H1 (cell line): ENCODE measurements around the gene BUD13. TPM values are rescaled to one million over a fixed set of nuclear protein-coding genes. Genes with fewer than 3 reads are reported as not detected.

ENCODE experiments used
- CTCF ChIA-PET: fragments of 300-600 bp; sonication (Branson Sonifier 250); formaldehyde crosslinking; loops from one replicate; lab custom pipeline; 2021; ENCODE audit not compliant: partially characterized antibody; lab: Charles Lee
- POLR2A ChIA-PET: fragments of 300-600 bp; sonication (Branson Sonifier 250); formaldehyde crosslinking; loops from one replicate; lab custom pipeline; 2021; ENCODE audit warnings: inconsistent platforms; ENCODE audit not compliant: partially characterized antibody; lab: Charles Lee
- DNase-seq, 2 experiments: peaks; one replicate each; pipeline versions ENCODE4 v3.0.0 to v3.0.0-alpha.2; 2010 to 2022; ENCODE audit warnings: low spot score in 2 of 2, low read depth in 1 of 2, mixed read lengths in 1 of 2
- FAIRE-seq: peaks from 2 replicates; lab custom pipeline; 2011; peaks lifted over from hg19 to GRCh38; lab: Jason Lieb, UNC
- H2AFZ ChIP-seq: 2 replicates; pipeline ENCODE4 v1.8.1; 2012; ENCODE audit warnings: low read length, inconsistent platforms
- H2AK5ac ChIP-seq: 2 replicates; pipeline ENCODE4 v1.6.1; 2013; ENCODE audit warnings: low read depth, low read length
- H2BK120ac ChIP-seq: replicated peaks from 2 replicates; pipeline ENCODE3; 2013; ENCODE audit warnings: low read depth, low read length, inconsistent platforms
- H2BK12ac ChIP-seq: 2 replicates; pipeline ENCODE4 v1.6.1; 2013; ENCODE audit warnings: low read depth, low read length
- H2BK15ac ChIP-seq: 2 replicates; pipeline ENCODE4 v1.6.1; 2013; ENCODE audit warnings: low read length
- H2BK20ac ChIP-seq: 2 replicates; pipeline ENCODE4 v1.6.1; 2013; ENCODE audit warnings: low read length
- H2BK5ac ChIP-seq: 2 replicates; pipeline ENCODE4 v1.6.1; 2013; ENCODE audit warnings: low read depth, low read length
- H3K14ac ChIP-seq: 2 replicates; pipeline ENCODE4 v1.6.1; 2013; ENCODE audit warnings: inconsistent platforms; ENCODE audit not compliant: insufficient read length
- H3K18ac ChIP-seq: 2 replicates; pipeline ENCODE4 v1.6.1; 2013; ENCODE audit warnings: low read length; ENCODE audit errors: extremely low read depth
- H3K23ac ChIP-seq: 2 replicates; pipeline ENCODE4 v1.6.1; 2013; ENCODE audit warnings: inconsistent platforms; ENCODE audit not compliant: insufficient read length
- H3K23me2 ChIP-seq: 2 replicates; pipeline ENCODE4 v1.6.1; 2013; ENCODE audit warnings: low read depth, low read length
- H3K27ac ChIP-seq: 2 replicates; pipeline ENCODE4 v1.6.1; 2011; ENCODE audit warnings: low read depth, low read length, inconsistent platforms
- H3K27me3 ChIP-seq, 4 experiments: replicated peaks in 1 of 4; 1 replicate in 1 of 4; 2 replicates in 3 of 4; pipeline versions ENCODE4 v1.6.1 to v1.8.1; 2011 to 2013; ENCODE audit warnings: low read length in 3 of 4, mild to moderate bottlenecking in 3 of 4, inconsistent platforms in 2 of 4, mixed read lengths in 2 of 4, moderate library complexity in 1 of 4; ENCODE audit not compliant: control insufficient read depth in 3 of 4, insufficient read depth in 3 of 4; ENCODE audit errors: extremely low read depth in 1 of 4
- H3K36me3 ChIP-seq, 4 experiments: 2 replicates each; pipeline versions ENCODE4 v1.6.1 to v1.8.1; 2011 to 2013; ENCODE audit warnings: mild to moderate bottlenecking in 4 of 4, low read length in 3 of 4, moderate library complexity in 2 of 4, control low read depth in 1 of 4, inconsistent platforms in 1 of 4; ENCODE audit not compliant: insufficient read depth in 4 of 4, control insufficient read depth in 2 of 4
- H3K4ac ChIP-seq: replicated peaks from 2 replicates; pipeline ENCODE3; 2013; ENCODE audit warnings: low read length, low read depth, mixed read lengths, inconsistent platforms; ENCODE audit not compliant: insufficient read length
- H3K4me1 ChIP-seq, 4 experiments: replicated peaks in 1 of 4; 1 replicate in 1 of 4; 2 replicates in 3 of 4; pipeline versions ENCODE4 v1.6.1 to v1.8.1; 2011 to 2013; ENCODE audit warnings: low read length in 3 of 4, inconsistent platforms in 2 of 4, mixed read lengths in 1 of 4; ENCODE audit not compliant: insufficient read depth in 4 of 4, control insufficient read depth in 3 of 4
- H3K4me2 ChIP-seq, 2 experiments: 2 replicates each; pipeline versions ENCODE4 v1.6.1 to v1.8.1; 2011 to 2013; ENCODE audit warnings: low read depth in 2 of 2, low read length in 2 of 2, control low read depth in 1 of 2, inconsistent platforms in 1 of 2, mild to moderate bottlenecking in 1 of 2; ENCODE audit not compliant: insufficient read depth in 1 of 2
- H3K4me3 ChIP-seq, 4 experiments: fragments of 200-600, 300-600 bp in 1 of 4; sonication (generic), shearing (Covaris generic), sonication (Bioruptor Twin) in 1 of 4; 2 replicates each; pipeline versions ENCODE4 v1.5.1 to v1.8.1; 2011 to 2016; ENCODE audit warnings: low read length in 4 of 4, low read depth in 3 of 4, control low read depth in 2 of 4, inconsistent platforms in 2 of 4, mild to moderate bottlenecking in 2 of 4, mixed read lengths in 1 of 4, moderate library complexity in 1 of 4; ENCODE audit not compliant: insufficient read depth in 2 of 4; ENCODE audit errors: extremely low read depth in 1 of 4
- H3K56ac ChIP-seq: replicated peaks from 2 replicates; pipeline ENCODE3; 2013; ENCODE audit warnings: low read depth, mild to moderate bottlenecking, mixed read lengths, low read length, inconsistent platforms; ENCODE audit not compliant: insufficient read length
- H3K79me1 ChIP-seq: 2 replicates; pipeline ENCODE4 v1.6.1; 2013; ENCODE audit warnings: low read depth, low read length, control low read depth
- H3K79me2 ChIP-seq, 2 experiments: 2 replicates each; pipeline versions ENCODE4 v1.6.1 to v1.8.1; 2012 to 2013; ENCODE audit warnings: low read length in 2 of 2, mild to moderate bottlenecking in 2 of 2, inconsistent platforms in 1 of 2; ENCODE audit not compliant: insufficient read depth in 2 of 2, control insufficient read depth in 1 of 2
- H3K9ac ChIP-seq, 4 experiments: replicated peaks in 1 of 4; 1 replicate in 1 of 4; 2 replicates in 3 of 4; pipeline versions ENCODE4 v1.6.1 to v1.8.1; 2011 to 2013; ENCODE audit warnings: low read depth in 3 of 4, low read length in 3 of 4, control low read depth in 2 of 4, mild to moderate bottlenecking in 2 of 4, moderate library complexity in 2 of 4, inconsistent platforms in 1 of 4; ENCODE audit errors: extremely low read depth in 1 of 4
- H3K9me3 ChIP-seq, 2 experiments: 2 replicates each; pipeline versions ENCODE4 v1.6.1 to v1.8.1; 2012 to 2013; ENCODE audit warnings: mild to moderate bottlenecking in 2 of 2, moderate library complexity in 2 of 2, control low read depth in 1 of 2, inconsistent platforms in 1 of 2, low read depth in 1 of 2, low read length in 1 of 2, mixed read lengths in 1 of 2; ENCODE audit not compliant: insufficient read depth in 2 of 2
- H4K20me1 ChIP-seq, 2 experiments: replicated peaks in 1 of 2; 2 replicates each; pipeline versions ENCODE3 to v1.8.1; 2011 to 2013; ENCODE audit warnings: inconsistent platforms in 2 of 2, low read length in 2 of 2, mild to moderate bottlenecking in 1 of 2; ENCODE audit not compliant: insufficient read depth in 2 of 2, control insufficient read depth in 1 of 2
- H4K5ac ChIP-seq: 2 replicates; pipeline ENCODE4 v1.6.1; 2013; ENCODE audit warnings: low read length, low read depth, mixed read lengths, inconsistent platforms; ENCODE audit not compliant: insufficient read length
- H4K8ac ChIP-seq: 2 replicates; pipeline ENCODE4 v1.8.0; 2013; ENCODE audit warnings: mild to moderate bottlenecking, moderate library complexity, low read length, inconsistent platforms; ENCODE audit not compliant: insufficient read depth; ENCODE audit errors: extremely low read depth
- H4K91ac ChIP-seq: replicated peaks from 2 replicates; pipeline ENCODE3; 2013; ENCODE audit warnings: low read length, mixed read lengths, inconsistent platforms; ENCODE audit not compliant: insufficient read length
- CHD1 ChIP-seq: IDR thresholded peaks from 2 replicates; pipeline ENCODE4 v1.6.1; 2012; ENCODE audit warnings: low read depth, low read length, improper control_type of control experiment
- GTF2F1 ChIP-seq: IDR thresholded peaks from 2 replicates; pipeline ENCODE4 v1.6.1; 2012; ENCODE audit warnings: low read depth, low read length, improper control_type of control experiment, borderline replicate concordance
- RFX5 ChIP-seq: IDR thresholded peaks from 2 replicates; pipeline ENCODE4 v1.6.1; 2011; ENCODE audit warnings: low read depth, low read length, improper control_type of control experiment, borderline replicate concordance
- SIN3A ChIP-seq, 2 experiments: IDR thresholded peaks in 1 of 2; conservative IDR thresholded peaks in 1 of 2; 2 replicates each; pipeline ENCODE4 v1.6.1; 2011 to 2012; ENCODE audit warnings: low read length in 2 of 2, improper control_type of control experiment in 1 of 2, low read depth in 1 of 2, mild to moderate bottlenecking in 1 of 2
- TCF12 ChIP-seq: IDR thresholded peaks from 2 replicates; pipeline ENCODE4 v1.6.1; 2011; ENCODE audit warnings: low read depth, mild to moderate bottlenecking, low read length
- WGBS, 2 experiments: shearing (Covaris generic) in 1 of 2; methylation state at CpG; one replicate each; pipeline versions ENCODE4 v1.1.6 to v1.1.7; 2013 to 2015; ENCODE audit warnings: low lambda C conversion rate in 2 of 2, mixed read lengths in 2 of 2, inconsistent platforms in 1 of 2, low coverage in 1 of 2, missing lambda C conversion rate in 1 of 2; ENCODE audit not compliant: insufficient replicate concordance in 2 of 2, insufficient coverage in 1 of 2, insufficient read length in 1 of 2; ENCODE audit errors: extremely low coverage in 1 of 2, missing lambda C conversion rate in 1 of 2; 5-methylcytosine and 5-hydroxymethylcytosine counted together
- polyA plus RNA-seq, 7 experiments: library from polyadenylated mRNA; depleted of rRNA in 3 of 7; stranded (reverse) in 5 of 7; unstranded in 2 of 7; fragments of >200 nt in 5 of 7; fragments of 200-250 nt in 2 of 7; gene quantifications; 1 replicate in 5 of 7; 2 replicates in 1 of 7; 4 replicates in 1 of 7; pipeline versions ENCODE4 v1.2.1 to v1.2.3, GENCODE V29; 2011 to 2013; ENCODE audit warnings: missing spikeins in 2 of 7, mixed read lengths in 2 of 7
- total RNA-seq: library from RNA; stranded (reverse); fragmentation: NEBNext Ultra II Directional; extraction: Animal tissue kit (Norgen Biotek cat#: 25700); gene quantifications from 2 replicates; pipeline ENCODE4 v1.2.1, GENCODE V29; 2021
- TF ChIP-seq, protein P1 (sequence below), 3 experiments: IDR thresholded peaks; 1 replicate in 2 of 3; 2 replicates in 1 of 3; pipeline versions ENCODE4 v1.5.1 to v1.6.1; 2011; ENCODE audit warnings: low read length in 3 of 3, mild to moderate bottlenecking in 3 of 3, inconsistent platforms in 2 of 3, low read depth in 1 of 3, moderate library complexity in 1 of 3; ENCODE audit not compliant: insufficient read depth in 1 of 3; ENCODE audit errors: control extremely low read depth in 1 of 3

Gene BUD13
- total and polyA plus RNA-seq, 2 of the 8 experiments (the other 6 are each of a cell fraction or from before 2014, with no cell fraction given) = 24.8 to 27.2 TPM

DNA sequence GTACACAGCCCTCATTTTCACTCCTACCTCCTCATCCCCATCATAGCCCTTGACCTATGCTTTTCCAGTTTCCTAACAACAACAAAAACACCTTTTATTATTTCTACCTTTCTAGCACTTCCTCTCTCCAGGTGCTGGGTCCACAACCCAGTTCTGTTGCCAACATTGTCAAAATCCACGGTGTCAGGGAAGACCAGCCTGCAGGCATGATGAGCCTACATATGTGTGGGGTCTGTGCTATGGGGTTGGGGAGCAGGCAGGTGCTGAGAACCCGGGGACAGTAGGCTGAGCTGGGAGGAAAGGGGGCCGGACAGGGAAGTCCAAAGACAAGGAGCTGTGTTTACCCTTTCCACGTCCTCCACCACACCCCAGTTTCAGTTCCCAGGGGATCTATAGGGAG is 15.7 kb upstream of the BUD13 start:
- 77% methylated on average over 4 of the region's 4 CpGs; no CpG with 5 or more reads in 1 of the 2 experiments for WGBS, 2 experiments
- Histone ChIP-seq H2BK120ac (no peak overlapping the region), H4K8ac (peak overlapping the region; percentile 39; the same call in 1 of the 2 replicates), H3K9ac (peak overlapping the region in 3 of 4 experiments; percentile 25 to 66 (median 65); a peak in 4 of 7 replicates), H3K9me3 (no peaks in the 10 kb centered on the region), H3K79me2 (peaks cover 0 to 15% of the 10 kb centered on the region in 2 experiments; a peak in 2 of 4 replicates), H3K14ac (no peak overlapping the region), H3K56ac (no peak overlapping the region), H2BK5ac (no peak overlapping the region), H3K23ac (no peak overlapping the region), H3K4me1 (peaks cover 4 to 13% (median 7%) of the 10 kb centered on the region in 4 experiments), H3K79me1 (peaks cover 5% of the 10 kb centered on the region; the same call in 1 of the 2 replicates), H3K27ac (no peak overlapping the region), H3K4ac (peak overlapping the region; percentile 29), H2BK12ac (no peak overlapping the region), H4K91ac (no peak overlapping the region), H2BK20ac (no peak overlapping the region), H2BK15ac (no peak overlapping the region), H3K27me3 (peaks cover 0 to 11% (median 3%) of the 10 kb centered on the region in 4 experiments; a peak in 4 of 7 replicates), H2AFZ (no peak overlapping the region), H3K18ac (peak overlapping the region; percentile 66), H4K5ac (no peak overlapping the region), H4K20me1 (no peaks in the 10 kb centered on the region), H3K36me3 (peaks cover 20 to 30% (median 24%) of the 10 kb centered on the region in 4 experiments), H3K4me3 (peak overlapping the region; percentile 79 to 93 (median 85)), H2AK5ac (no peak overlapping the region), H3K23me2 (peaks cover 11% of the 10 kb centered on the region), H3K4me2 (peak overlapping the region; percentile 66 to 94)
- DNase-seq (no peak), FAIRE-seq (no peak)
- POLR2A ChIA-PET = interaction anchor here (1.9 to 6.0 kb wide), 3 partner anchors 14 to 48 kb away, joined by 6 to 29 read pairs (median 14); partner anchors contain the start of genes APOA1 and BUD13
- CTCF ChIA-PET = interaction anchor here (1.2 to 12.1 kb wide), 8 partner anchors 12 to 438 kb away, joined by 3 to 237 read pairs (median 10); partner anchors contain the start of genes APOA1, APOA4 and APOC3
- TF ChIP-seq, protein P1, sequence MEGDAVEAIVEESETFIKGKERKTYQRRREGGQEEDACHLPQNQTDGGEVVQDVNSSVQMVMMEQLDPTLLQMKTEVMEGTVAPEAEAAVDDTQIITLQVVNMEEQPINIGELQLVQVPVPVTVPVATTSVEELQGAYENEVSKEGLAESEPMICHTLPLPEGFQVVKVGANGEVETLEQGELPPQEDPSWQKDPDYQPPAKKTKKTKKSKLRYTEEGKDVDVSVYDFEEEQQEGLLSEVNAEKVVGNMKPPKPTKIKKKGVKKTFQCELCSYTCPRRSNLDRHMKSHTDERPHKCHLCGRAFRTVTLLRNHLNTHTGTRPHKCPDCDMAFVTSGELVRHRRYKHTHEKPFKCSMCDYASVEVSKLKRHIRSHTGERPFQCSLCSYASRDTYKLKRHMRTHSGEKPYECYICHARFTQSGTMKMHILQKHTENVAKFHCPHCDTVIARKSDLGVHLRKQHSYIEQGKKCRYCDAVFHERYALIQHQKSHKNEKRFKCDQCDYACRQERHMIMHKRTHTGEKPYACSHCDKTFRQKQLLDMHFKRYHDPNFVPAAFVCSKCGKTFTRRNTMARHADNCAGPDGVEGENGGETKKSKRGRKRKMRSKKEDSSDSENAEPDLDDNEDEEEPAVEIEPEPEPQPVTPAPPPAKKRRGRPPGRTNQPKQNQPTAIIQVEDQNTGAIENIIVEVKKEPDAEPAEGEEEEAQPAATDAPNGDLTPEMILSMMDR (IDR thresholded peaks at IDR 0.05; ENCODE audit: control extremely low read depth in 1 of 3, insufficient read depth in 1 of 3, low read depth in 1 of 3, low read length in 3 of 3) = no peak
- TF ChIP-seq TCF12 (no peak), CHD1 (no peak), RFX5 (no peak), SIN3A (conservative IDR thresholded peaks at IDR 0.05 in 1 of 2, IDR thresholded peaks at IDR 0.05 in 1 of 2; ENCODE audit: low read depth in 1 of 2, low read length in 2 of 2) (no peak), GTF2F1 (no peak)
